NB4 (cell line): ENCODE measurements around the gene LRIT3.
"Not testable (repeated sequence)": the region's sequence is repeated elsewhere in the genome, so short reads cannot be mapped to it uniquely, and the experiment has no call there.

Experiments used
- MAX ChIP-seq: IDR thresholded peaks from 2 replicates; pipeline ENCODE4 v1.6.1; 2011; ENCODE audit warnings: low read depth, low read length
- MYC ChIP-seq: IDR thresholded peaks from 2 replicates; pipeline ENCODE4 v1.6.1; 2011; ENCODE audit warnings: low read depth, low read length
- POLR2A ChIP-seq: IDR thresholded peaks from 2 replicates; pipeline ENCODE4 v1.6.1; 2011; ENCODE audit warnings: mild to moderate bottlenecking; ENCODE audit not compliant: insufficient read length; ENCODE audit errors: extremely low read depth
- TF ChIP-seq, protein P1 (sequence below): IDR thresholded peaks from one replicate; pipeline ENCODE4 v1.5.1; 2012; ENCODE audit warnings: low read depth, low read length

- TF ChIP-seq, protein P1, sequence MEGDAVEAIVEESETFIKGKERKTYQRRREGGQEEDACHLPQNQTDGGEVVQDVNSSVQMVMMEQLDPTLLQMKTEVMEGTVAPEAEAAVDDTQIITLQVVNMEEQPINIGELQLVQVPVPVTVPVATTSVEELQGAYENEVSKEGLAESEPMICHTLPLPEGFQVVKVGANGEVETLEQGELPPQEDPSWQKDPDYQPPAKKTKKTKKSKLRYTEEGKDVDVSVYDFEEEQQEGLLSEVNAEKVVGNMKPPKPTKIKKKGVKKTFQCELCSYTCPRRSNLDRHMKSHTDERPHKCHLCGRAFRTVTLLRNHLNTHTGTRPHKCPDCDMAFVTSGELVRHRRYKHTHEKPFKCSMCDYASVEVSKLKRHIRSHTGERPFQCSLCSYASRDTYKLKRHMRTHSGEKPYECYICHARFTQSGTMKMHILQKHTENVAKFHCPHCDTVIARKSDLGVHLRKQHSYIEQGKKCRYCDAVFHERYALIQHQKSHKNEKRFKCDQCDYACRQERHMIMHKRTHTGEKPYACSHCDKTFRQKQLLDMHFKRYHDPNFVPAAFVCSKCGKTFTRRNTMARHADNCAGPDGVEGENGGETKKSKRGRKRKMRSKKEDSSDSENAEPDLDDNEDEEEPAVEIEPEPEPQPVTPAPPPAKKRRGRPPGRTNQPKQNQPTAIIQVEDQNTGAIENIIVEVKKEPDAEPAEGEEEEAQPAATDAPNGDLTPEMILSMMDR: not testable (repeated sequence)
- TF ChIP-seq MYC, POLR2A, MAX: not testable (repeated sequence)
Measured at GRCh38 chr4:109859426-109860300, 11.8 kb downstream of the LRIT3 start.
